Dendritic cell treated with granulocyte-macrophage colony-stimulating factor and Interleukin-4, amounts not matched to agents 40 ng/mL and 50 ng/mL, for 4 days (primary cell): Measurements from ENCODE around the gene LRRC37B.
"Not testable (repeated sequence)": the region's sequence is repeated elsewhere in the genome, so short reads cannot be mapped to it uniquely, and the experiment has no call there.

ENCODE experiments used
- H3K27ac Mint-ChIP-seq: one replicate; pipeline ENCODE4 v1.8.0; 2022; ENCODE audit warnings: mild to moderate bottlenecking, mixed read lengths
- H3K27me3 Mint-ChIP-seq: one replicate; pipeline ENCODE4 v1.8.0; 2022; ENCODE audit warnings: mild to moderate bottlenecking, mixed read lengths
- H3K36me3 Mint-ChIP-seq: one replicate; pipeline ENCODE4 v1.8.0; 2022; ENCODE audit warnings: low read depth, mixed read lengths
- H3K4me1 Mint-ChIP-seq: one replicate; pipeline ENCODE4 v1.8.0; 2022; ENCODE audit warnings: low read depth, mixed read lengths
- H3K4me3 Mint-ChIP-seq: one replicate; pipeline ENCODE4 v1.8.0; 2022; ENCODE audit warnings: mild to moderate bottlenecking, moderate library complexity, mixed read lengths
- H3K9me3 Mint-ChIP-seq: one replicate; pipeline ENCODE4 v1.8.0; 2022; ENCODE audit warnings: mixed read lengths
- intact Hi-C: fragments of 100-400 bp; cut with micrococcal nuclease; formaldehyde crosslinking; loops from one replicate; pipeline ENCODE4 v1.15.0; 2022

LRRC37B gene

GRCh38 chr17:32057460-32058105 lies 50.4 kb downstream of the LRRC37B start:
- H3K4me3 Mint-ChIP-seq, H3K27me3 Mint-ChIP-seq, H3K4me1 Mint-ChIP-seq, H3K27ac Mint-ChIP-seq, H3K36me3 Mint-ChIP-seq, H3K9me3 Mint-ChIP-seq, intact Hi-C loops: not testable (repeated sequence)

GRCh38 chr17:32060695-32061094 lies 53.5 kb downstream of the LRRC37B start:
- H3K27me3 Mint-ChIP-seq, H3K4me3 Mint-ChIP-seq, H3K36me3 Mint-ChIP-seq, H3K9me3 Mint-ChIP-seq, H3K27ac Mint-ChIP-seq, intact Hi-C loops: not testable (repeated sequence)
- peaks cover 12% of the 10 kb centered on the region for H3K4me1 Mint-ChIP-seq

GRCh38 chr17:32061840-32062239 lies 54.7 kb downstream of the LRRC37B start:
- H3K27ac Mint-ChIP-seq, H3K27me3 Mint-ChIP-seq, H3K9me3 Mint-ChIP-seq, intact Hi-C loops, H3K36me3 Mint-ChIP-seq: not testable (repeated sequence)
- Mint-ChIP-seq H3K4me1 (peaks cover 12% of the 10 kb centered on the region), H3K4me3 (peak overlapping the region; percentile 6)

- H3K4me1 Mint-ChIP-seq: peaks cover 20% of the 10 kb centered on the region
- H3K9me3 Mint-ChIP-seq, H3K27ac Mint-ChIP-seq, H3K4me3 Mint-ChIP-seq, H3K27me3 Mint-ChIP-seq, intact Hi-C loops, H3K36me3 Mint-ChIP-seq: not testable (repeated sequence)
Measured at GRCh38 chr17:32064091-32064490, 56.9 kb downstream of the LRRC37B start.

- H3K4me1 Mint-ChIP-seq: peaks cover 20% of the 10 kb centered on the region
- H3K36me3 Mint-ChIP-seq, H3K27ac Mint-ChIP-seq, H3K27me3 Mint-ChIP-seq, H3K4me3 Mint-ChIP-seq, H3K9me3 Mint-ChIP-seq, intact Hi-C loops: not testable (repeated sequence)
Measured at GRCh38 chr17:32066123-32066680, 59.0 kb downstream of the LRRC37B start.

- H3K9me3 Mint-ChIP-seq, H3K36me3 Mint-ChIP-seq, intact Hi-C loops, H3K27me3 Mint-ChIP-seq: not testable (repeated sequence)
- H3K4me3 Mint-ChIP-seq: peak overlapping the region; percentile 13
- H3K4me1 Mint-ChIP-seq: peaks cover 17% of the 10 kb centered on the region
- peak overlapping the region; percentile 77 for H3K27ac Mint-ChIP-seq
Measured at GRCh38 chr17:32066863-32067642, 59.9 kb downstream of the LRRC37B start.

GRCh38 chr17:32069067-32069466 lies 61.9 kb downstream of the LRRC37B start:
- intact Hi-C loops, H3K27me3 Mint-ChIP-seq, H3K36me3 Mint-ChIP-seq, H3K9me3 Mint-ChIP-seq, H3K4me3 Mint-ChIP-seq, H3K27ac Mint-ChIP-seq, H3K4me1 Mint-ChIP-seq: not testable (repeated sequence)

- H3K27ac Mint-ChIP-seq, H3K36me3 Mint-ChIP-seq: not testable (repeated sequence)
Measured at GRCh38 chr17:32071961-32072360, 64.8 kb downstream of the LRRC37B start.

GRCh38 chr17:32073131-32073530 lies 65.9 kb downstream of the LRRC37B start:
- H3K36me3 Mint-ChIP-seq, intact Hi-C loops, H3K4me3 Mint-ChIP-seq, H3K4me1 Mint-ChIP-seq, H3K9me3 Mint-ChIP-seq, H3K27me3 Mint-ChIP-seq, H3K27ac Mint-ChIP-seq: not testable (repeated sequence)

More at GRCh38 chr17:32071961-32072360, 64.8 kb downstream of the LRRC37B start:
- H3K27me3 Mint-ChIP-seq, H3K4me1 Mint-ChIP-seq, H3K4me3 Mint-ChIP-seq, H3K9me3 Mint-ChIP-seq, intact Hi-C loops: not testable (repeated sequence)

GRCh38 chr17:32079753-32080152 lies 72.6 kb downstream of the LRRC37B start:
- H3K36me3 Mint-ChIP-seq, H3K9me3 Mint-ChIP-seq, H3K27ac Mint-ChIP-seq, H3K4me3 Mint-ChIP-seq, intact Hi-C loops, H3K4me1 Mint-ChIP-seq: not testable (repeated sequence)
- H3K27me3 Mint-ChIP-seq: peaks cover 17% of the 10 kb centered on the region

- not testable (repeated sequence) for H3K27ac Mint-ChIP-seq
- peaks cover 18% of the 10 kb centered on the region for H3K27me3 Mint-ChIP-seq
Measured at GRCh38 chr17:32083550-32083979, 76.4 kb downstream of the LRRC37B start.

GRCh38 chr17:32084003-32084941 lies 77.1 kb downstream of the LRRC37B start:
- intact Hi-C loops, H3K27ac Mint-ChIP-seq, H3K9me3 Mint-ChIP-seq, H3K4me1 Mint-ChIP-seq, H3K36me3 Mint-ChIP-seq: not testable (repeated sequence)
- peak overlapping the region; percentile 49 for H3K4me3 Mint-ChIP-seq
- peaks cover 14% of the 10 kb centered on the region for H3K27me3 Mint-ChIP-seq

More at GRCh38 chr17:32083550-32083979, 76.4 kb downstream of the LRRC37B start:
- H3K4me3 Mint-ChIP-seq: peak overlapping the region; percentile 58
- intact Hi-C loops, H3K9me3 Mint-ChIP-seq, H3K4me1 Mint-ChIP-seq, H3K36me3 Mint-ChIP-seq: not testable (repeated sequence)

- intact Hi-C loops, H3K9me3 Mint-ChIP-seq, H3K4me1 Mint-ChIP-seq, H3K36me3 Mint-ChIP-seq, H3K27ac Mint-ChIP-seq: not testable (repeated sequence)
- H3K27me3 Mint-ChIP-seq: peaks cover 12% of the 10 kb centered on the region
- peak overlapping the region; percentile 42 for H3K4me3 Mint-ChIP-seq
Measured at GRCh38 chr17:32084942-32085829, 78.0 kb downstream of the LRRC37B start.
